Fibroblast of villous mesenchyme (primary cell): Measurements from ENCODE around the gene ACIN1. TPM values are rescaled to one million over a fixed set of nuclear protein-coding genes. Genes with fewer than 3 reads are reported as not detected.

Source experiments
- DNase-seq: peaks from one replicate; pipeline ENCODE4 v3.0.0-alpha.2; 2010; ENCODE audit warnings: low read depth
- H3K4me3 ChIP-seq: 2 replicates; pipeline ENCODE4 v1.5.1; 2011; ENCODE audit warnings: low read depth, mild to moderate bottlenecking, low read length
- CTCF ChIP-seq: IDR thresholded peaks from 2 replicates; pipeline ENCODE4 v1.5.1; 2012; ENCODE audit warnings: low read depth, mild to moderate bottlenecking, low read length; ENCODE audit not compliant: insufficient read depth
- total RNA-seq: library from RNA; depleted of rRNA; stranded (reverse); fragments of >200 nt; gene quantifications from 2 replicates; pipeline ENCODE4 v1.2.3, GENCODE V29; 2012

The ACIN1 gene
- total RNA-seq, 1 donor, result 106 TPM

GRCh38 chr14:23080474-23080873 is 14.5 kb downstream of the ACIN1 start:
- DNase-seq, result no peak
- H3K4me3 ChIP-seq, result no peak overlapping the region
- no peak for TF ChIP-seq CTCF

DNA sequence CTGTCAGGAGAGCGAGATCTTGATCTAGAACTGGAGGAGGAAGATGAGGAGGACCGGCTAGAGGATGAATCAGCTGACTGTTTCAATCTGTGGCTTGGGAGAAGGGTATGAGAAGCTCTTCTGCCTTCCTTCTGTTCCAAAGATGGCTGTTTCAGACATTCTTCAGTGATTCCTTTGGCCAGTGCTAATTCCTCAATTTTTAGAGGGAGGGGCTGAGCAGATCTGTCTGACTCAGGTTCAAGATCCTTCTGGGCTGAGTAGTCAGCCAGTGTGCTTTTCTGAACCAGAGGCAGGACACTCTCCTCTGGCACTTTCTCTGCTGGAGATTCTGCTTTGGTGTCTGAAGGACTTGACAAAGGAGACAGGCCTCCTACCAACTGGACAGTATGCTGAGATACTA is 15.2 kb downstream of the ACIN1 start:
- no peak for DNase-seq
- no peak for TF ChIP-seq CTCF
- H3K4me3 ChIP-seq, result no peak overlapping the region

- TF ChIP-seq CTCF, result no peak
- no peak overlapping the region for H3K4me3 ChIP-seq
- DNase-seq, result peak; percentile 98
Measured at GRCh38 chr14:23078692-23079116, 16.2 kb downstream of the ACIN1 start.

DNA sequence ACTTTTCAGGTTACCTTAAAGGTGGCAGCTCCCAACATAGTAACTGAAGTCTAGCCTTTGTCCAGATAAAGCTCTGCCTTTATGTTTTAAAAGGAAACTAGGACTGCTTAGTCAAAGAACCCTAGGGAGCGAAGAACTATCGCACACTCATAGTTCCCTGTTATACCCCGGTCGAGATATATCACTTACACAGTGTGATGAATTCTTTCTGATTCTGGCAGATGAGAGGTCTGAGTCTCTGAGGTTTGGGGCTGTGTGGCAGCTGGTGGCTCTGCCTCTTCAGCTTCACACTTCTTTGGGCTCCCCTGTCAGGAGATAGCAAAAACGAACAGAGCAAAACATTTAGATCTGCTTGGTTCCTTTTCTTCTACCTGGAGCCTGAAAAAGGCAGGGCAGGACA is 17.0 kb downstream of the ACIN1 start:
- no peak for DNase-seq
- TF ChIP-seq CTCF, result no peak
- H3K4me3 ChIP-seq, result no peak overlapping the region

DNA sequence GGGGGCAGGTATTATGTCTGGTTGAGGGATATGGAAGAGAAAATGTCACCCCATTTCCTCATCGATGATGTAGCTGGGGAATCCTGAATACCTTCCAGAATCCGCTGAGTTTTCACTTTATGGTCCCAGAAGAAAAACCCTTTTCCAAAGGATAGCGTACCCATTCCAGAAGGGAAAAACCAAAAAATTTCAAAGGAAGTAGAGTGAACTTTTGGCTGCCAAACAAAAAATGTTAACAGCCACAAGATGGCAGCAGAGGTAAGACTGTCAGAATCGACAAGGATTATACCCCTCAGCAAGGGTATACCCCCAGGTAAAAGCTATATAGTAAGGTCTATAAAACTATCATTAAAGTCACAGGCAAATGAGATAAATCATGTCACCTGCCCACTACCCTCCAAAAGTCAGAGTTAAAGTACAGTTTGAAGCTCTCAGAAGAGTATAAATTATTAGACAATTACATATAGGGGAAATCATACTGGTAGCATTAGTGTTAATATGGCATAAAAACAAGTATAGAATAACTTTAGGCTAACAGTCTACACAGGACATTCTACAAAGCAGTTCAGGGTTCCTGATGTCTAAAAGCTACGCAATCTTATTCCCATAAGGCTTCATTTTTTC is 18.0 kb downstream of the ACIN1 start:
- no peak overlapping the region for H3K4me3 ChIP-seq
- TF ChIP-seq CTCF, result peak; percentile 69
- peak; percentile 42 for DNase-seq

DNA sequence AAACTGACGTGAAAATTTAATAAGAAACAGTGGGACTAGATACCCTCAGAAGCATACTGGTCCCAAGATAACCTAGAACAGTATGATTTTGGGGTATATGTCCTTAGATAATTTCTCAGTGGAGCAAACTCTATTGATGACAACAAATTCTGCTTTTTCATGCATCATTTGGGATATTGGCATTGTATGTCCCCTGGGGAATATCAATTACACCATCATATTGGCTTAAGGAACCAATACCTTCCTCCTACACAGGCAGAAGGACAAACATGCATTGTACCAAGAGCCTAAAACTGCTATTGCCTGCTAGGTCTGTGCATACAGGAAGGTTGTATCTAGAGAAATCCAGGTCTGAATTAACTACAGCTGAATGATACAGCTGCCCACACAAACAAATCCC is 20.0 kb downstream of the ACIN1 start:
- no peak for DNase-seq
- H3K4me3 ChIP-seq, result no peak overlapping the region
- TF ChIP-seq CTCF, result no peak

DNA sequence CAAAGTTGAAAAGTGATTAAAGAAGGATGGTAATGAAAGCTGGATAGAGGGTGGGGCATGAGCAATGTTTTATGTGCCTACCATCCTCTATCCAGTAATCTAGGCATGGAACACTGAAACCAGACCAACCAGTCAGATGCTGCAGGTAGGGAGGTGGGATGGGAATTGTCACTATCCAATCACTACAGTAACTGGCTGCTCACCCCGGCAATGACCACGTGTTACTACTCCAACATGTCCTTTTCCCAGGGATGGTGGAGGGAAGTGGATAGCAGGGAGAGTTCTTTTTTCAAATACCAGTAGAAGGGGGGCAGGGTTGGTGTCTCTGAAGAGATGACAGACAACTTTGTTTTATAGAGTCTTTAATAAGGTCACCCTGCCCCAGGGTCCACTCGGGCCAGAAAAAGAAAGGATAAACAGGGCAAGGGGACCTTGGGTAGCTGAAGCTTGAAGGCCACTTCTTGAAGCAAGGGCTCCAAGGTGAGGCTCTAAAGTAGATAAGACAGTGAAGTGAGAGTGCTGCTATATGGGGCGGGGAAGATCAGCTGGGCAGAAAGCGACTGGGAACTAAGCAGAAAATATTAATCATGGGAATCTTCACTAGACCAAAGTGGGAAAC is 22.9 kb downstream of the ACIN1 start:
- H3K4me3 ChIP-seq, result peak overlapping the region; percentile 87
- DNase-seq, result no peak
- no peak for TF ChIP-seq CTCF
